Keratinocyte (primary cell): ENCODE results near the gene RNF130. TPM values are rescaled to one million over a fixed set of nuclear protein-coding genes. Genes with fewer than 3 reads are reported as not detected.

Experiments used
- DNase-seq: peaks from one replicate; pipeline ENCODE4 v3.0.0-alpha.2; 2011; ENCODE audit warnings: low read depth, missing footprints, low spot score
- FAIRE-seq: peaks from 2 replicates; lab custom pipeline; 2011; peaks lifted over from hg19 to GRCh38; lab: Jason Lieb, UNC
- H2AFZ ChIP-seq: 2 replicates; pipeline ENCODE4 v1.6.0; 2012; ENCODE audit warnings: low read length, control low read depth, inconsistent platforms; ENCODE audit not compliant: control insufficient read depth
- H3K27ac ChIP-seq: 2 replicates; pipeline ENCODE4 v1.5.1; 2011; ENCODE audit warnings: low read length; ENCODE audit not compliant: control insufficient read depth, insufficient read depth
- H3K27me3 ChIP-seq: 3 replicates; pipeline ENCODE4 v1.6.0; 2011; ENCODE audit warnings: low read length; ENCODE audit not compliant: control insufficient read depth, insufficient read depth; ENCODE audit errors: extremely low read depth
- H3K36me3 ChIP-seq, 2 experiments: 2 replicates in 1 of 2; 3 replicates in 1 of 2; pipeline ENCODE4 v1.5.1; 2011; ENCODE audit warnings: low read length in 2 of 2, mild to moderate bottlenecking in 1 of 2; ENCODE audit not compliant: control insufficient read depth in 2 of 2, insufficient read depth in 2 of 2; ENCODE audit errors: extremely low read depth in 1 of 2
- H3K4me1 ChIP-seq: 3 replicates; pipeline ENCODE4 v1.5.1; 2011; ENCODE audit warnings: low read length; ENCODE audit not compliant: control insufficient read depth, insufficient read depth; ENCODE audit errors: extremely low read depth
- H3K4me2 ChIP-seq: 3 replicates; pipeline ENCODE4 v1.6.0; 2011; ENCODE audit warnings: low read depth, low read length; ENCODE audit not compliant: control insufficient read depth, insufficient read depth; ENCODE audit errors: extremely low read depth
- H3K4me3 ChIP-seq, 3 experiments: fragments of 200-600 bp in 1 of 3; sonication (generic) in 1 of 3; 2 replicates in 2 of 3; 3 replicates in 1 of 3; pipeline ENCODE4 v1.5.1; 2011 to 2016; ENCODE audit warnings: low read length in 3 of 3, mild to moderate bottlenecking in 3 of 3, control low read depth in 2 of 3, inconsistent platforms in 1 of 3, low read depth in 1 of 3, mixed read lengths in 1 of 3, mixed run types in 1 of 3, moderate library complexity in 1 of 3; ENCODE audit not compliant: control insufficient read depth in 2 of 3, insufficient read depth in 2 of 3; ENCODE audit errors: extremely low read depth in 1 of 3
- H3K79me2 ChIP-seq: 2 replicates; pipeline ENCODE4 v1.6.0; 2012; ENCODE audit warnings: low read length; ENCODE audit not compliant: control insufficient read depth, insufficient read depth
- H3K9ac ChIP-seq: 3 replicates; pipeline ENCODE4 v1.6.0; 2011; ENCODE audit warnings: low read length; ENCODE audit not compliant: control insufficient read depth, insufficient read depth; ENCODE audit errors: extremely low read depth
- H3K9me1 ChIP-seq: 3 replicates; pipeline ENCODE4 v1.6.0; 2011; ENCODE audit warnings: low read length; ENCODE audit not compliant: control insufficient read depth, insufficient read depth; ENCODE audit errors: extremely low read depth
- H3K9me3 ChIP-seq: 2 replicates; pipeline ENCODE4 v1.5.1; 2012; ENCODE audit warnings: low read depth, low read length; ENCODE audit not compliant: control insufficient read depth
- H4K20me1 ChIP-seq: 3 replicates; pipeline ENCODE4 v1.6.0; 2011; ENCODE audit warnings: low read length; ENCODE audit not compliant: control insufficient read depth, insufficient read depth; ENCODE audit errors: extremely low read depth
- EZH2 ChIP-seq: IDR thresholded peaks from one replicate; pipeline ENCODE4 v1.6.1; 2012; ENCODE audit warnings: inconsistent platforms, mild to moderate bottlenecking, low read length, moderate library complexity
- dilution Hi-C: fragments of 300-500 bp; cut with MboI; formaldehyde crosslinking; loops from one replicate; pipeline ENCODE4 v1.7.0; 2020; ENCODE audit warnings: low sequenced_read_pairs; ENCODE audit not compliant: extremely low pct_ligation_motif_present
- polyA plus RNA-seq, 5 experiments: library from polyadenylated mRNA; depleted of rRNA in 3 of 5; stranded (reverse) in 3 of 5; stranded (forward) in 1 of 5; unstranded in 1 of 5; fragments of >200 nt; gene quantifications; 1 replicate in 1 of 5; 2 replicates in 3 of 5; 3 replicates in 1 of 5; pipeline versions ENCODE4 v1.2.1 to v1.2.3, GENCODE V29; 2011 to 2012; ENCODE audit warnings: missing spikeins in 2 of 5, low read depth in 1 of 5, low replicate concordance in 1 of 5
- TF ChIP-seq, protein P1 (sequence below), 3 experiments: IDR thresholded peaks in 1 of 3; conservative IDR thresholded peaks in 1 of 3; optimal IDR thresholded peaks in 1 of 3; 2 replicates in 2 of 3; 3 replicates in 1 of 3; pipeline versions ENCODE3 to v1.5.1; 2011; ENCODE audit warnings: low read length in 3 of 3, mild to moderate bottlenecking in 3 of 3, moderate library complexity in 2 of 3, control low read depth in 1 of 3, inconsistent platforms in 1 of 3; ENCODE audit not compliant: insufficient read depth in 2 of 3; ENCODE audit errors: extremely low read depth in 1 of 3

The RNF130 gene
- polyA plus RNA-seq, 1 donor (not counting 4 experiments of a cell fraction or from before 2014, with no cell fraction given) = 20.0 TPM

DNA sequence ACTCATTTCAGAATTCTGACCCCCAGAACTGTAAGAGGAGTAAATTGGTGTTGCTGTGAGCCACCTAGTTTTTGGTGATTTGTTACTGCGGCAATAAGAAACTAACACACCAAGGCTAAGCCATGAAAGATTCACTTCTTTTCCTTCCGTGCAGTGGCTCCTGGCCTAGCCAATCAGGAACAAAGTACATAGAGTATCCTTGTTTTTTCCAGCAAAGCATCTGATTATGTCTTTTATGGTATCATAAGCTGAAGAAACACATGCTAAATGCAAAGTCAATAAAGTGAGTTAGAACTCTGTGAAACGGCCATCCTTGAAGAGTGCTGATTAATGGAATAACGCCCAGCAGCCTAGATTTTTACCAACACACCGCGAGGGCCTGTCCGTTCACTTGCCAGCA is 11.4 kb downstream of the RNF130 start:
- Histone ChIP-seq H2AFZ (no peak overlapping the region), H3K27ac (no peak overlapping the region), H3K9me3 (no peaks in the 10 kb centered on the region), H3K79me2 (peaks cover 5% of the 10 kb centered on the region), H3K9me1 (no peaks in the 10 kb centered on the region), H3K9ac (no peak overlapping the region), H3K36me3 (no peaks in the 10 kb centered on the region), H3K4me3 (no peak overlapping the region), H3K27me3 (no peaks in the 10 kb centered on the region), H4K20me1 (no peaks in the 10 kb centered on the region), H3K4me2 (no peak overlapping the region), H3K4me1 (peaks cover 20% of the 10 kb centered on the region)
- dilution Hi-C loops = no loop called here
- no peak for TF ChIP-seq EZH2
- TF ChIP-seq, protein P1, sequence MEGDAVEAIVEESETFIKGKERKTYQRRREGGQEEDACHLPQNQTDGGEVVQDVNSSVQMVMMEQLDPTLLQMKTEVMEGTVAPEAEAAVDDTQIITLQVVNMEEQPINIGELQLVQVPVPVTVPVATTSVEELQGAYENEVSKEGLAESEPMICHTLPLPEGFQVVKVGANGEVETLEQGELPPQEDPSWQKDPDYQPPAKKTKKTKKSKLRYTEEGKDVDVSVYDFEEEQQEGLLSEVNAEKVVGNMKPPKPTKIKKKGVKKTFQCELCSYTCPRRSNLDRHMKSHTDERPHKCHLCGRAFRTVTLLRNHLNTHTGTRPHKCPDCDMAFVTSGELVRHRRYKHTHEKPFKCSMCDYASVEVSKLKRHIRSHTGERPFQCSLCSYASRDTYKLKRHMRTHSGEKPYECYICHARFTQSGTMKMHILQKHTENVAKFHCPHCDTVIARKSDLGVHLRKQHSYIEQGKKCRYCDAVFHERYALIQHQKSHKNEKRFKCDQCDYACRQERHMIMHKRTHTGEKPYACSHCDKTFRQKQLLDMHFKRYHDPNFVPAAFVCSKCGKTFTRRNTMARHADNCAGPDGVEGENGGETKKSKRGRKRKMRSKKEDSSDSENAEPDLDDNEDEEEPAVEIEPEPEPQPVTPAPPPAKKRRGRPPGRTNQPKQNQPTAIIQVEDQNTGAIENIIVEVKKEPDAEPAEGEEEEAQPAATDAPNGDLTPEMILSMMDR (optimal IDR thresholded peaks at IDR 0.05 in 1 of 3, IDR thresholded peaks at IDR 0.05 in 1 of 3, conservative IDR thresholded peaks at IDR 0.05 in 1 of 3; ENCODE audit: extremely low read depth in 1 of 3, insufficient read depth in 2 of 3, low read length in 3 of 3) = no peak
- FAIRE-seq = no peak
- DNase-seq = no peak

DNA sequence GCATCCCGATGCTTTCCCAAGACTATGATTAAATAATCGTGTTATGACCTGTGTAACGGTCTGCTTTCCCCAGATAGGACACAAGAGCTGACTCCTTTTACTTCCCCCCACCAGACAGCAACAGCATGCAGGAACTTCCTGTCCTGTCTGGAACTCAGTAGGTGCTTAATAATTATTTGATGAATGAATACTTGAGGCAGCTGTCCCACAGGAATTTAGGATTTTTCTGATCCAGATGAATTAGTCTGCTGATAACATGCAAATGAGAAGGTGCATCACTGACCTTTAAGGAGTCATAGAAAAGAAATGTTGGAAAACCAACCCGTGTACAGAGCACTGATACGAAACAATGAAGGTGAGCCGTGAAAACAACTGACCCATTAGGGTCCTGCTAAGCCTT is 12.2 kb downstream of the RNF130 start:
- Histone ChIP-seq H3K79me2 (peaks cover 5% of the 10 kb centered on the region), H3K9ac (no peak overlapping the region), H2AFZ (no peak overlapping the region), H3K4me1 (peaks cover 20% of the 10 kb centered on the region), H3K27ac (no peak overlapping the region), H3K4me2 (no peak overlapping the region), H3K9me3 (no peaks in the 10 kb centered on the region), H4K20me1 (no peaks in the 10 kb centered on the region), H3K36me3 (no peaks in the 10 kb centered on the region), H3K4me3 (no peak overlapping the region), H3K27me3 (no peaks in the 10 kb centered on the region), H3K9me1 (no peaks in the 10 kb centered on the region)
- TF ChIP-seq, protein P1 (optimal IDR thresholded peaks at IDR 0.05 in 1 of 3, IDR thresholded peaks at IDR 0.05 in 1 of 3, conservative IDR thresholded peaks at IDR 0.05 in 1 of 3; ENCODE audit: extremely low read depth in 1 of 3, insufficient read depth in 2 of 3, low read length in 3 of 3) = no peak
- TF ChIP-seq EZH2 = no peak
- FAIRE-seq (no peak), DNase-seq (no peak)
- dilution Hi-C loops = no loop called here
